Lower leg skin (tissue), 4 donors: ENCODE results near the gene SMG6. TPM values are rescaled to one million over a fixed set of nuclear protein-coding genes. Genes with fewer than 3 reads are reported as not detected.

Experiments used
- DNase-seq, 2 donors: peaks; one replicate each; pipeline ENCODE4 v3.0.0-alpha.2; 2019; ENCODE audit warnings: low spot score in 2 of 2
- H3K4me3 ChIP-seq: fragments of 200-600 bp; sonication (generic); 2 replicates; pipeline ENCODE4 v1.5.1; 2017; ENCODE audit warnings: mild to moderate bottlenecking, low read depth; ENCODE audit not compliant: poor library complexity, severe bottlenecking
- CTCF ChIP-seq, 3 donors: fragments of 450-650 bp; IDR thresholded peaks; one replicate each; pipeline ENCODE4 v1.5.1; 2016; ENCODE audit warnings: antibody characterized with exemption in 3 of 3, mild to moderate bottlenecking in 3 of 3, moderate library complexity in 2 of 3
- POLR2A ChIP-seq, 2 donors: fragments of 450-650 bp; IDR thresholded peaks; one replicate each; pipeline ENCODE4 v1.6.1; 2016 to 2017; ENCODE audit warnings: antibody characterized with exemption in 2 of 2, mild to moderate bottlenecking in 1 of 2, moderate library complexity in 1 of 2
- WGBS, 2 donors: methylation state at CpG; one replicate each; pipeline ENCODE4 v1.1.5; 2018; 5-methylcytosine and 5-hydroxymethylcytosine counted together
- intact Hi-C: fragments of 100-400 bp; cut with DNase I; formaldehyde crosslinking; loops from one replicate; pipeline ENCODE4 v1.15.0; 2023; ENCODE audit warnings: low total_unique reads
- total RNA-seq, 4 donors: library from RNA; depleted of rRNA; stranded (reverse); fragments of >200 nt; gene quantifications; one replicate each; pipeline ENCODE4 v1.1.0, GENCODE V29; 2016

Gene SMG6
- total RNA-seq, 4 donors from 2014 or later: 22.5 to 54.6 (median 29.5) TPM

DNA sequence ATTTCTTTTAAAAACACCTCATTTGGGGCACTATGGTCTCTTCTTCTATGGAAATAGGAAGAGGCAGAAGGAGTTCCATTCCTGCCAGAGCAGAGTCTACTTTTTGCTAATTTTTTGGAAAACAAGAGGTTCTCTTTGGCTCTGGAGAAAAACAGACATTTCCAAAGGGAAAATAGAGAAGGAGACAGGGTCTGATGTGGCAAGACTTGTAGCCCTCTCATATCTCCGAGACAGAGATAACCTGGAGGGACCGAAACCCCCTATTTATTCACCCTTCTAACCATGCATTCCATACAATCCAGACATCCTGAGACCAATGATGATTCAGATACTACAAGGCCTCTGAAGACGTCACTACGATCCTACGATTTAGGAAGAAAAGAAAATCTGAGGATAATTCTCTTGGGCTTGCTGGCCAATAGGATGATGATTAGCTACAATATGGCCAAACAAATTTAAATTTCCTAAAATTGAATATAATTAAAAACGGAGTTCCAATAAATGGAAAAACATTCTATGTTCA, 178.5 kb downstream of the SMG6 start:
- H3K4me3 ChIP-seq: no peak overlapping the region
- 97 to 98% methylated on average over 6 of the region's 6 CpGs for WGBS, 2 donors
- no peak for DNase-seq
- intact Hi-C loops: no loop called here
- TF ChIP-seq POLR2A (IDR thresholded peaks at IDR 0.05): no peak
- no peak for TF ChIP-seq CTCF (IDR thresholded peaks at IDR 0.05)

GRCh38 chr17:2124391-2124790, 179.2 kb downstream of the SMG6 start:
- no peak overlapping the region for H3K4me3 ChIP-seq
- intact Hi-C loops: no loop called here
- WGBS, 2 donors: 80 to 85% methylated on average over 6 of the region's 6 CpGs
- peak in 1 of 2 donors; percentile 8 for DNase-seq
- TF ChIP-seq CTCF (IDR thresholded peaks at IDR 0.05) (no peak), POLR2A (IDR thresholded peaks at IDR 0.05) (no peak)

DNA sequence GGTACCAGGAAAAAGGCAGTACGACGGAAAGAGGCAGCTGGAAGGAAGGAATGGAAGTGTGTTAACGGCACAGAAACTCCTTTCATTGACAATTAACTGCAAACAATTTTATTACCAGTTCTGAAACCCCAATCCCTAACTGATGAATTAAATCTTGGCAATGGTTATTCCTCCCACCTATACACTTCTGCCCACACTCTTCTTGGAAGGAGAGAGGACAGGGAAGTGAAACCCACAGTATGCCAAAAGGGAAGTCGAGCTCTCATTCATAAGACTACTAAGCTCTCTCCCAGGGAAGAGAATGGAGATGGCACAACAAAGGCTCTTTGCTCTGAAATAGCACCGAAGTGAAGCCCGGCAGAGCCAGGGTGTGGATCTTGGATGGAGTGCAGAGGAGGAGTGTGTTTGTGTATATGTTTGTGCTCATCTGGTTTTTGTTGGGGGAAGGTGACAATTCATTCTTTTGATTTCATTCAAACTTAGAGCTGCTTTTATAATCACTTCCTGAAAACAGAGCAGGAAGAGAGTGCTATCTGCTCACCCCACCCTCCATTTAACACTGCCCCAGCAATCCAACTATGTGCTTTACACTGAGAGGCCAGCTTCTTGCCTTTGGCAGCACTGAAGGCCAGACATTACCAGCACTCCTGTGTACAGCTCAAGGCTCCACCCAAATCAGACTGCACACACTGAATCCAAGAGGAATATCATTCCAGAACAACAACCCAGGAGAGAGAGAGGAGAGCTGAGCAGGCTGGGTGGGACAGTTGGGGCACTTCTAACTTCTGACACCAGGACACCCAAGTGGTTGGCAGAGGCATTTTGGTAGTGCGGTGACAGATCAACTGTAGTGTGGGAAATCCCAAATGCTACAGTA, 180.0 kb downstream of the SMG6 start:
- DNase-seq: peak; percentile 24 to 79
- H3K4me3 ChIP-seq: no peak overlapping the region
- intact Hi-C loops: no loop called here
- TF ChIP-seq POLR2A (IDR thresholded peaks at IDR 0.05) (no peak), CTCF (IDR thresholded peaks at IDR 0.05) (no peak)
- WGBS, 2 donors: 23 to 27% methylated on average over 7 of the region's 7 CpGs

GRCh38 chr17:2122641-2123302, 180.8 kb downstream of the SMG6 start:
- WGBS, 2 donors: 29 to 31% methylated on average over 16 of the region's 16 CpGs
- H3K4me3 ChIP-seq: no peak overlapping the region
- intact Hi-C loops: no loop called here
- DNase-seq: peak; percentile 44 to 91
- TF ChIP-seq POLR2A (IDR thresholded peaks at IDR 0.05) (no peak), CTCF (IDR thresholded peaks at IDR 0.05) (no peak)

DNA sequence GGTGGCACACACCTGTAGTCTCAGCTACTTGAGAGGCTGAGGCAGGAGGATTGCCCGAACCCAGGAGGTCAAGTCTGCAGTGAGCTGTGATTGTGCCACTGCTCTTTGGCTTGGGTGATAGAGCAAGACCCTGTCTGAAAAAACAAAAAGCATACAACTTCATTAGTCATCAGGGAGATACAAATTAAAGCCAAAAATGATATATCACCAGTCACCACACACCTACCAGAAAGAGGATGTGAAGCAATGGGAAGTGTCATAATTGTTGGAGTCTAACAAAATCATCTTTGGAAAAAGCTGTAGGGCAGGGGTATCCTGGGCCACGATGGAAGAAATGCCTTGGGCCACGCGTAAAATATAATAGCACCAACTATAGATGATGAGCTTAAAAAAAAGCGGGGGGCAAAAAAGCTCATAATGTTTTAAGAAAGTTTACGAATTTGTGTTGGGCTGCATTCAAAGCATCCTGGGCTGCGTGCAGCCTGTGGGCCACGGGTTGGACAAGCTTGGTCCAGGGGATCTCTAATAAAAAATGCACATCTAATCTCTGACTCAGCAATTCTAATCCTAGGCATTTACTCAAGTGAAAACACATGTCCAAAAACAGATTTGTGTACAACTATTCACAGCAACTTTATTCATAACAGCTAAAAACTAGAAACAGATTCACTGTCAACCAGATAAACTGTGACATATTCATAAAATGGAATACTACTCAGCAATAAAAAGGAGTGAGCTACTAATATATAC, 182.8 kb downstream of the SMG6 start:
- intact Hi-C loops: no loop called here
- H3K4me3 ChIP-seq: no peak overlapping the region
- WGBS, 2 donors: 82 to 85% methylated on average over 8 of the region's 8 CpGs
- DNase-seq: peak in 1 of 2 donors; percentile 34
- TF ChIP-seq POLR2A (IDR thresholded peaks at IDR 0.05) (no peak), CTCF (IDR thresholded peaks at IDR 0.05) (no peak)
